Fibroblast of the aortic adventitia (primary cell): ENCODE measurements around the gene EFCAB11. TPM values are rescaled to one million over a fixed set of nuclear protein-coding genes. Genes with fewer than 3 reads are reported as not detected.

Experiments used
- DNase-seq: peaks from one replicate; pipeline ENCODE4 v3.0.0-alpha.2; 2010; ENCODE audit warnings: low read depth
- H3K4me3 ChIP-seq: 2 replicates; pipeline ENCODE4 v1.5.1; 2011; ENCODE audit warnings: low read depth, mild to moderate bottlenecking, control low read depth, low read length, moderate library complexity
- CTCF ChIP-seq: IDR thresholded peaks from 2 replicates; pipeline ENCODE4 v1.5.1; 2011; ENCODE audit warnings: mild to moderate bottlenecking, low read length, control low read depth, inconsistent platforms; ENCODE audit not compliant: insufficient read depth
- total RNA-seq: library from RNA; depleted of rRNA; stranded (reverse); fragments of >200 nt; gene quantifications from 2 replicates; pipeline ENCODE4 v1.2.3, GENCODE V29; 2012; ENCODE audit warnings: low replicate concordance

EFCAB11 gene
- total RNA-seq, 1 donor: 11.1 TPM

GRCh38 chr14:89924268-89924667, 30.3 kb downstream of the EFCAB11 start:
- no peak overlapping the region for H3K4me3 ChIP-seq
- no peak for TF ChIP-seq CTCF
- DNase-seq: no peak

DNA sequence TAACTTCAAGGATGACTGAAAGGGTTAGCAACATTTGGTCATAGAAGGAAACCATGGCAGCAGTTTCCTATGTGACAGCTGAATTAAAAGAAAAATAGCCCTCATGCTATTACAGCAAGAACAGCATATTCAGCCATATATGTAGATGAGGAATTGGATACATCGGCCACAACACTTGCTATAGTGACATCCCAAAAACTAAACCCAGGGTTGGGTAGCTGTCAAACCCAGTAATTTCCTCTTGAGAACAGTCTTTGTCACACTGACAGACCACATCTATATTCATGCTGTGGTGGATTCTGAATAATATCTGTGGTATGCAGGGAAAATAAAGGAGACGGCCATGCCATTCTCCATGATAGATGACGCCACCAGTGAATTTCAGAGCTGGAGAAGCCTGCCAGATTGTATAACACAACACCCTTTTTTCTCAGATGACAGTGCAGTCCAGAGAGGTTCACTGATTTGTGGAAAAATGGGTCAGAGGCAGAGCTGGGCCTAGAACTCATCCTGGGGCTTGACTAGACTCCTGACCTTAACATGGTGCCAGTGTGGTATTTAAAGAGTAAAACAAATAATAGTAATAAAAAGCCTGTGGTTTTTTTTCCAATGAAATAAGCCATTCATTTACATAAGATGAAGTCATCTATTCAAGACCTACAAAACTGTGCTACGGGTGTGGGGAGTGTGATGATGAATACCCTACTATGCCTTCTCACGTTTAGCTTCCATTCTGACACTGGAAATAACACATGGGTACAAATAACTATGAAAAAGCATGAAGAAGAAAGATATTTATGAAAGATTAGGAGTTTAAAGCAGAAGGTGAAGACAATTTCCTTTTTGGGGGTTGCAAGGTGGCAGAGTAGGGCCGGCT, 32.3 kb downstream of the EFCAB11 start:
- TF ChIP-seq CTCF: no peak
- peak; percentile 83 for DNase-seq
- H3K4me3 ChIP-seq: no peak overlapping the region

DNA sequence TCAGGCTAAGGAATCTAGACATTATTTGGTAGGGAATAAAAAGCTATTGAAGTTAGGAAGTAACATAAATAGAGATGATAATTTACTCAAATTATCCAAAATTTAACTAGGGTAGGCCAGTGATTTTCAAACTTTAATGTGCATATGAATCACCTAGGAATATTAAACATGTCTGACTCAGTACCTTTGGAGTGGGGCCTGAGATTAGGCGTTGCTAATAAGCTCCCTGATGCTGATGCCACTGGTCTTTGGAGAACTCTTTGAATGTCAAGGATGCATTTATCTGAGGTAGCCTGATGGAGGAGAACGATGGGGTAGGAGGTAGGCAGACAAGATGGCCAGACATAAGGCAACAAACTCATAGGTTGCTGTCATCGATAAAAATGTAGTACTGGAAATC, 33.2 kb downstream of the EFCAB11 start:
- DNase-seq: no peak
- TF ChIP-seq CTCF: no peak
- H3K4me3 ChIP-seq: no peak overlapping the region

GRCh38 chr14:89920056-89920455, 34.5 kb downstream of the EFCAB11 start:
- peak; percentile 51 for DNase-seq
- H3K4me3 ChIP-seq: no peak overlapping the region
- no peak for TF ChIP-seq CTCF

GRCh38 chr14:89918721-89919120, 35.8 kb downstream of the EFCAB11 start:
- H3K4me3 ChIP-seq: no peak overlapping the region
- TF ChIP-seq CTCF: no peak
- DNase-seq: no peak

DNA sequence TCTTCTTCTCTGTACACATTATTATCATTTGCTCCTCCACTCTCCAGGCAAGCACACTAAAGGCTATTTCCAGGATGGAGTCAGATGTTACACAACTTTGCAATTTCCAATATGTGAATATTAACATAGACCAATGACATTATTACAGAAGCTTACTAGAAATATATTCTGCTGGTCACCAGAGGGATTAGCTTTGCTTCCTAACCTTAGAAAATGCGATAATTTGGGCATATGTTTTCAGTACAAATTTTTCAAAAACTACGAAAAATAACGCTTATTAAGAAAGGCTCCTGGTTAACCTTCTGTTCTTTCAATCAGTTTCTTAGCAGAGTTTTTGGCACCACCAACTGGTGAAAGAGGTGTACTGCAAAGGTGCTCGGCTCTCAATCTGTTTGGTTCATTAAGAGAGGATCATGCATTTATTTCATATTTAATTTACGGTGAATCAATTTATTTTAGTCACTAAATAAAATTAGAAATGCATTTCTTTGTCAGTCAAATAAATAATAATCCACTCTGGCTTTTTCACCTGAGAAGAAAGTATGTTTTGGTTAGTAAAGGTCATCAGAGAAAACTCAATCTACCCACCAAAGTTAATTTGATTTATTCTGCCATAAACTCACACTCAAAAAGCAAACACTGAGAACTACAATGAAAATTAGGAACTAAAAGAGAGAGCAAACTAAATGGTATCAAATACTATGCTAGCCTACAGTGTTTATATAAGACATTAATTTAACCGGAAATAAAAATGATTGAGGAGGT, 39.2 kb downstream of the EFCAB11 start:
- H3K4me3 ChIP-seq: no peak overlapping the region
- peak; percentile 85 for DNase-seq
- TF ChIP-seq CTCF: peak; percentile 95
